Measurements from ENCODE around the gene C9orf78.

Gene C9orf78

GRCh38 chr9:129851821-129852220, 16.7 kb upstream of the C9orf78 start:
- no peak for DNase-seq (ENCODE audit: low read depth)
- H3K4me3 ChIP-seq (replicated peaks; ENCODE audit: low read depth, low read length): no peak overlapping the region
- no peak for TF ChIP-seq CTCF (IDR thresholded peaks at IDR 0.05; ENCODE audit: low read length, missing control alignments)

- no peak for TF ChIP-seq CTCF (IDR thresholded peaks at IDR 0.05; ENCODE audit: low read length, missing control alignments)
- H3K4me3 ChIP-seq (replicated peaks; ENCODE audit: low read depth, low read length): no peak overlapping the region
These were observed 15.9 kb upstream of the C9orf78 start for GRCh38 chr9:129850821-129851550.

GRCh38 chr9:129849901-129850300, 14.8 kb upstream of the C9orf78 start:
- H3K4me3 ChIP-seq (replicated peaks; ENCODE audit: low read depth, low read length): no peak overlapping the region
- DNase-seq (ENCODE audit: low read depth): peak; percentile 39
- TF ChIP-seq CTCF (IDR thresholded peaks at IDR 0.05; ENCODE audit: low read length, missing control alignments): no peak

More at GRCh38 chr9:129850821-129851550, 15.9 kb upstream of the C9orf78 start:
- DNase-seq (ENCODE audit: low read depth): no peak

DNA sequence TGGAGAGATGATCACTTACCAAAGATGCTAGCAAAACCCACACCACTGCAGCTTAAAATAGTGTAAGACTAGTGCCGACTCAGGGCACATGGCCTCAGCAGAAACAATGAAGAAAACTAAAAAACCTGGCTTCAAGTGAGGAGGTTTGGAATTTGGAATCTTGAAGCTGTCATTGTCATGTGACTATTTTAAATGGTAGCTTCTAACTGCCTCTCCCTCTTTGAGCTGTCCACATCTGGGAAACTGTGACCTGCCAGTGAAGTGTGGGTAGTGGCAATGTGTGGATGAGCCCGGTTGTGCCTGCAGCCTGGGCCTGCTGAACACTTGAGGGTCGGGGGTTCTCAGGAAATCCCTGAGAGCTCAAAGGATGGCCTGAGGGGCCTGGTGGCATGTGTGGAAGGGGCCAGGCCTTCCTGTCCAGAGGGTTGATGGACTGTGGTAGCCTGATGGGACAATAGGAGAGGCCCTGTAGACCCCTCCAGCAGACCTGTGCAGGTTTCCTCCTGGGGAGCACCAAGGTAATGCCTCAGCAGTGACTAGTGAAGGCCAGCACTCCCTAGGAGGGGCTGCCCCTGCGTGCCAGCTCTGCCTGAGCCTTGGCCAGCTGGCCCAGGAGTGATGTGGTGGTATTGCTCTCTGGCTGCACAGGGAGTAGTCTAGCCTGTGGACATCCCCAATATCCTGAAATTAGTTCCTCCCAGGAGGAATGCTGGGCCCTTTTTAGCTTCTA, 13.8 kb upstream of the C9orf78 start:
- DNase-seq (ENCODE audit: low read depth): no peak
- H3K4me3 ChIP-seq (replicated peaks; ENCODE audit: low read depth, low read length): no peak overlapping the region
- TF ChIP-seq CTCF (IDR thresholded peaks at IDR 0.05; ENCODE audit: low read length, missing control alignments): no peak

DNA sequence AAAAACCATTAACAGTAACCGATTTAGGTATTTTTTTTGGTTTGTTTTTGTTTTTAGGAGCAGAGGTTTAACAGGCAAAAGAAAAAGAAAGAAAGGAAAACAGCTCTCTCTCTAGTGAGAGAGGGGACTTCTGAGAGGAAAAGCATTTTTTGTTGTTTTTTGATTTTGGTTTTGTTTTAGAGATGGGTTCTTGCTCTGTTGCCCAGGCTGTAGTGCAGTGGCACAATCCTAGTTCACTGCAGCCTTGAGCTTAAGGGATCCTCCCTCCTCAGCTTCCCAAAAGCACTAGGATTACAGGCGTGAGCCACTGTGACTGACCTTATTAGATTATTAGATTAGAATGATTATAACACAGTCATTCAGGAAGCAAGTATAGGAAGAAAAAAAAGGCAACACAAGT, 10.3 kb upstream of the C9orf78 start:
- DNase-seq (ENCODE audit: low read depth): no peak
- no peak overlapping the region for H3K4me3 ChIP-seq (replicated peaks; ENCODE audit: low read depth, low read length)
- TF ChIP-seq CTCF (IDR thresholded peaks at IDR 0.05; ENCODE audit: low read length, missing control alignments): no peak

DNA sequence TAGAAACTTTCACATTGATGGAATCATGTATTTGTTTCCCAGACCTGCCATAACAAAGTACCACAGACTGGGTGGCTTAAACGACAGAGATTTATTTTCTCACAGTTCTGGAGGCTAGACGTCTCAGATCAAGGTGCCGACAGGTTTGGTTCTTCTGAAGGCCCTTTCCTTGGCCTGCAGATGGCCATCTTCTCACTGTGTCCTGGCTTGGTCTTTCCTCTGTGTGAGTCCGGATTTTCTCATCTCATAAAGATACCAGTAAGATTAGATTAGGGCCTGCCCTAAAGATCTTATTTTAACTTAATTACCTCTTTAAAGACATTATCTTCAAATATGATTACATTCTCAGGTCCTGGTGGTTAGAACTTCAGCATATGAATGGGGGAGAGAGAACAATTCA, 6.0 kb upstream of the C9orf78 start:
- no peak overlapping the region for H3K4me3 ChIP-seq (replicated peaks; ENCODE audit: low read depth, low read length)
- no peak for DNase-seq (ENCODE audit: low read depth)
- no peak for TF ChIP-seq CTCF (IDR thresholded peaks at IDR 0.05; ENCODE audit: low read length, missing control alignments)

All from fibroblast of pulmonary artery (primary cell).